Stimulated activated CD8-positive, alpha-beta memory T cell treated with anti-CD3 and anti-CD28 coated beads, Interleukin-12 subunit alpha, Interleukin-12 subunit beta, amount 100 ng/mL, for 24 hours (primary cell): ENCODE results near the gene OOSP1.
"Not testable (repeated sequence)": the region's sequence is repeated elsewhere in the genome, so short reads cannot be mapped to it uniquely, and the experiment has no call there.

Experiments
- DNase-seq: peaks from one replicate; pipeline ENCODE4 v3.0.0-alpha.2; 2020; ENCODE audit errors: extremely low read depth

OOSP1 gene

GRCh38 chr11:59960502-59961381, 22.5 kb downstream of the OOSP1 start:
- no peak for DNase-seq

- DNase-seq: no peak
Observed at GRCh38 chr11:59962107-59962482, 23.9 kb downstream of the OOSP1 start.

GRCh38 chr11:59963733-59964132, 25.5 kb downstream of the OOSP1 start, which contains the start of gene OOSP4A:
TSS of gene OOSP4A (plus strand) at chr11:59964033. CDS start at chr11:59964033, 0 bp downstream.
- no peak for DNase-seq

- DNase-seq: no peak
Observed at GRCh38 chr11:59965424-59965823, 27.2 kb downstream of the OOSP1 start.

- no peak for DNase-seq
Observed at GRCh38 chr11:59966201-59966600, 28.0 kb downstream of the OOSP1 start.

GRCh38 chr11:59967677-59968394, 29.6 kb downstream of the OOSP1 start:
- DNase-seq: no peak

- no peak for DNase-seq
Observed at GRCh38 chr11:59968395-59968783, 30.2 kb downstream of the OOSP1 start.

GRCh38 chr11:59973097-59973496, 34.9 kb downstream of the OOSP1 start:
- DNase-seq: no peak

GRCh38 chr11:59981106-59981770, 43.0 kb downstream of the OOSP1 start:
- DNase-seq: no peak

GRCh38 chr11:59982037-59982436, 43.8 kb downstream of the OOSP1 start:
- not testable (repeated sequence) for DNase-seq

- no peak for DNase-seq
Observed at GRCh38 chr11:59983212-59983611, 45.0 kb downstream of the OOSP1 start.

- no peak for DNase-seq
Observed at GRCh38 chr11:59984368-59984767, 46.1 kb downstream of the OOSP1 start.

- DNase-seq: no peak
Observed at GRCh38 chr11:59990421-59990820, 52.2 kb downstream of the OOSP1 start.

GRCh38 chr11:59992425-59992824, 54.2 kb downstream of the OOSP1 start:
- no peak for DNase-seq

- DNase-seq: no peak
Observed at GRCh38 chr11:59997800-59998199, 59.6 kb downstream of the OOSP1 start.

- no peak for DNase-seq
Observed at GRCh38 chr11:59999691-60000090, 61.5 kb downstream of the OOSP1 start.

GRCh38 chr11:60003729-60004128, 65.5 kb downstream of the OOSP1 start:
- DNase-seq: no peak

GRCh38 chr11:60005360-60005759, 67.1 kb downstream of the OOSP1 start:
- DNase-seq: no peak
